ENCODE results near the gene PKD1. TPM values are rescaled to one million over a fixed set of nuclear protein-coding genes. Genes with fewer than 3 reads are reported as not detected.
"Not testable (repeated sequence)": the region's sequence is repeated elsewhere in the genome, so short reads cannot be mapped to it uniquely, and the experiment has no call there.

The PKD1 gene
- total RNA-seq, 4 donors from 2014 or later = 207 to 542 (median 381) TPM

GRCh38 chr16:2145843-2146242, 10.1 kb upstream of the PKD1 start:
- Histone ChIP-seq H3K4me1 (peaks cover 0 to 33% (median 27%) of the 10 kb centered on the region in 4 donors), H3K27ac (no peak overlapping the region), H3K36me3 (no peaks in the 10 kb centered on the region), H3K4me3 (no peak overlapping the region), H3K27me3 (no peaks in the 10 kb centered on the region), H3K9me3 (no peaks in the 10 kb centered on the region)
- WGBS, 2 donors = 86 to 89% methylated on average over 5 of the region's 5 CpGs
- DNase-seq (ENCODE audit: low spot score in 2 of 2) = no peak
- TF ChIP-seq POLR2A (IDR thresholded peaks at IDR 0.05) (no peak), CTCF (IDR thresholded peaks at IDR 0.05) (no peak), EP300 (IDR thresholded peaks at IDR 0.05) (no peak)

- Histone ChIP-seq H3K27me3 (no peaks in the 10 kb centered on the region), H3K9me3 (no peaks in the 10 kb centered on the region), H3K4me1 (peaks cover 0 to 24% (median 9%) of the 10 kb centered on the region in 4 donors), H3K36me3 (no peaks in the 10 kb centered on the region), H3K4me3 (no peak overlapping the region), H3K27ac (no peak overlapping the region)
- DNase-seq (ENCODE audit: low spot score in 2 of 2) = no peak
- 66 to 76% methylated on average over 15 to 17 of the region's 17 CpGs for whole genome bisulfite sequencing, 2 donors
- no peak for TF ChIP-seq POLR2A (IDR thresholded peaks at IDR 0.05)
- no peak for TF ChIP-seq EP300 (IDR thresholded peaks at IDR 0.05)
- no peak for TF ChIP-seq CTCF (IDR thresholded peaks at IDR 0.05)
Observed at GRCh38 chr16:2143878-2144485, 8.3 kb upstream of the PKD1 start.

GRCh38 chr16:2142942-2143877, 7.5 kb upstream of the PKD1 start:
- Histone ChIP-seq H3K9me3 (no peaks in the 10 kb centered on the region), H3K4me3 (no peak overlapping the region), H3K4me1 (peaks cover 0 to 17% (median 4%) of the 10 kb centered on the region in 4 donors), H3K27ac (no peak overlapping the region), H3K27me3 (no peaks in the 10 kb centered on the region), H3K36me3 (no peaks in the 10 kb centered on the region)
- DNase-seq (ENCODE audit: low spot score in 2 of 2) = no peak
- 74 to 75% methylated on average over 22 to 28 of the region's 31 CpGs for WGBS, 2 donors
- TF ChIP-seq POLR2A (IDR thresholded peaks at IDR 0.05) = no peak
- TF ChIP-seq EP300 (IDR thresholded peaks at IDR 0.05) = no peak
- no peak for TF ChIP-seq CTCF (IDR thresholded peaks at IDR 0.05)

- H3K27me3 ChIP-seq; H3K9me3 ChIP-seq; DNase-seq (ENCODE audit: low spot score in 2 of 2); H3K36me3 ChIP-seq: not testable (repeated sequence)
- 0% methylated on average over 16 to 20 of the region's 42 CpGs for WGBS, 2 donors
- Histone ChIP-seq H3K4me3 (peak overlapping the region; percentile 52 to 83 (median 60)), H3K4me1 (peaks cover 0 to 32% (median 2%) of the 10 kb centered on the region in 4 donors), H3K27ac (peak overlapping the region in 3 of 4 donors; percentile 78 to 89 (median 86))
Observed at GRCh38 chr16:2135071-2135470, 627 bp downstream of the PKD1 start.

- not testable (repeated sequence) for H3K27me3 ChIP-seq; DNase-seq (ENCODE audit: low spot score in 2 of 2); H3K9me3 ChIP-seq; H3K36me3 ChIP-seq
- WGBS, 2 donors = 30% methylated on average over 2 of the region's 12 CpGs; no CpG with 5 or more reads in 1 of the 2 donors
- Histone ChIP-seq H3K4me1 (peaks cover 0 to 35% (median 7%) of the 10 kb centered on the region in 4 donors), H3K4me3 (peak overlapping the region in 2 of 4 donors; percentile 22 to 26), H3K27ac (peak overlapping the region in 2 of 4 donors; percentile 72 to 77)
Observed at GRCh38 chr16:2133797-2134196, 1.9 kb downstream of the PKD1 start.

- not testable (repeated sequence) for DNase-seq (ENCODE audit: low spot score in 2 of 2); H3K36me3 ChIP-seq; H3K9me3 ChIP-seq; H3K4me3 ChIP-seq; H3K27me3 ChIP-seq
- 68 to 71% methylated on average over 15 of the region's 22 CpGs for WGBS, 2 donors
- Histone ChIP-seq H3K4me1 (peaks cover 0 to 65% (median 38%) of the 10 kb centered on the region in 4 donors), H3K27ac (peak overlapping the region in 1 of 4 donors; percentile 34)
Observed at GRCh38 chr16:2129890-2130447, 5.7 kb downstream of the PKD1 start.

GRCh38 chr16:2129251-2129650, 6.4 kb downstream of the PKD1 start:
- not testable (repeated sequence) for H3K27me3 ChIP-seq; DNase-seq (ENCODE audit: low spot score in 2 of 2); H3K36me3 ChIP-seq; H3K9me3 ChIP-seq; H3K4me3 ChIP-seq
- peak overlapping the region in 1 of 4 donors; percentile 77 for H3K27ac ChIP-seq
- H3K4me1 ChIP-seq = peaks cover 0 to 72% (median 44%) of the 10 kb centered on the region in 4 donors
- WGBS, 2 donors = 70 to 73% methylated on average over 9 to 10 of the region's 11 CpGs

- H3K9me3 ChIP-seq; DNase-seq (ENCODE audit: low spot score in 2 of 2); H3K27me3 ChIP-seq; H3K4me3 ChIP-seq; H3K36me3 ChIP-seq: not testable (repeated sequence)
- WGBS, 2 donors = 6% methylated on average over 3 of the region's 3 CpGs; no CpG with 5 or more reads in 1 of the 2 donors
- peak overlapping the region; percentile 76 to 87 (median 85) for H3K27ac ChIP-seq
- H3K4me1 ChIP-seq = peaks cover 0 to 80% (median 55%) of the 10 kb centered on the region in 4 donors
Observed at GRCh38 chr16:2127630-2128280, 7.9 kb downstream of the PKD1 start.
